Progenitor cell of endocrine pancreas (in vitro differentiated cells): ENCODE results near the gene TRIML2. TPM values are rescaled to one million over a fixed set of nuclear protein-coding genes. Genes with fewer than 3 reads are reported as not detected.

ENCODE experiments used
- DNase-seq: peaks from one replicate; pipeline ENCODE4 v3.0.0; 2021; ENCODE audit warnings: low spot score; ENCODE audit not compliant: unreplicated experiment
- H3K27ac Mint-ChIP-seq: 2 replicates; pipeline ENCODE4 v1.8.0; 2021; ENCODE audit warnings: mild to moderate bottlenecking, moderate library complexity, mixed read lengths
- H3K27me3 Mint-ChIP-seq: 2 replicates; pipeline ENCODE4 v1.8.0; 2021; ENCODE audit warnings: mixed read lengths
- H3K36me3 Mint-ChIP-seq: 2 replicates; pipeline ENCODE4 v1.8.0; 2022; ENCODE audit warnings: mixed read lengths; ENCODE audit not compliant: insufficient read depth
- H3K4me1 Mint-ChIP-seq: 2 replicates; pipeline ENCODE4 v1.8.0; 2021; ENCODE audit warnings: low read depth, mixed read lengths
- H3K4me3 Mint-ChIP-seq: 2 replicates; pipeline ENCODE4 v1.8.0; 2021; ENCODE audit warnings: low read depth, mild to moderate bottlenecking, moderate library complexity, mixed read lengths
- H3K9me3 Mint-ChIP-seq: 2 replicates; pipeline ENCODE4 v1.8.0; 2021; ENCODE audit warnings: low read depth, mixed read lengths
- total RNA-seq: library from RNA; stranded (reverse); gene quantifications from 2 replicates; pipeline ENCODE4 v1.2.1, GENCODE V29; 2021
- TF ChIP-seq, protein P1 (sequence below): fragments of 200-600 bp; sonication (generic); IDR thresholded peaks from one replicate; pipeline ENCODE4 v1.5.0; 2021; ENCODE audit warnings: antibody characterized with exemption, mild to moderate bottlenecking; ENCODE audit not compliant: unreplicated experiment

The TRIML2 gene
- total RNA-seq, 1 donor from 2014 or later, result not detected

DNA sequence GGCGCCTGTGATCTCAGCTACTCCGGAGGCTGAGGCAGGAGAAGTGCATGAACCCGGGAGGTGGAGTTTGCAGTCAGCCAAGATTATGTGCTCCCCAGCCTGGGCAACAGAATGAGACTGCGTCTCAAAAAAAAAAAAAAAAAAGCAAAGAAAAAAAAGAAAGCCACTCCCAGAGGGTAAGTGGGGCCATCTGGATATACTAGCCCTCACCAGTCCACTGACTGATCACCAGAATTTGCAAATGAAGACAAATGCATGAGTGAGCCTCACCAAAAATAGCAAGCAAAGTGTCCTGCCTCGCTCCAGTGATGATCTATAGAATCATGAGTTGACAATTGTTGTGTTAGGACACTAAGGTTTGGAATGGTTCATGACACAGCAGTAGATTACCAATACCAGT lies 66.2 kb downstream of the TRIML2 start:
- DNase-seq, result no peak
- no peaks in the 10 kb centered on the region for H3K36me3 Mint-ChIP-seq
- H3K9me3 Mint-ChIP-seq, result peaks cover 6% of the 10 kb centered on the region
- no peak overlapping the region for H3K27ac Mint-ChIP-seq
- peaks cover 3% of the 10 kb centered on the region for H3K27me3 Mint-ChIP-seq
- H3K4me3 Mint-ChIP-seq, result no peak overlapping the region
- peaks cover 4% of the 10 kb centered on the region for H3K4me1 Mint-ChIP-seq
- TF ChIP-seq, protein P1, sequence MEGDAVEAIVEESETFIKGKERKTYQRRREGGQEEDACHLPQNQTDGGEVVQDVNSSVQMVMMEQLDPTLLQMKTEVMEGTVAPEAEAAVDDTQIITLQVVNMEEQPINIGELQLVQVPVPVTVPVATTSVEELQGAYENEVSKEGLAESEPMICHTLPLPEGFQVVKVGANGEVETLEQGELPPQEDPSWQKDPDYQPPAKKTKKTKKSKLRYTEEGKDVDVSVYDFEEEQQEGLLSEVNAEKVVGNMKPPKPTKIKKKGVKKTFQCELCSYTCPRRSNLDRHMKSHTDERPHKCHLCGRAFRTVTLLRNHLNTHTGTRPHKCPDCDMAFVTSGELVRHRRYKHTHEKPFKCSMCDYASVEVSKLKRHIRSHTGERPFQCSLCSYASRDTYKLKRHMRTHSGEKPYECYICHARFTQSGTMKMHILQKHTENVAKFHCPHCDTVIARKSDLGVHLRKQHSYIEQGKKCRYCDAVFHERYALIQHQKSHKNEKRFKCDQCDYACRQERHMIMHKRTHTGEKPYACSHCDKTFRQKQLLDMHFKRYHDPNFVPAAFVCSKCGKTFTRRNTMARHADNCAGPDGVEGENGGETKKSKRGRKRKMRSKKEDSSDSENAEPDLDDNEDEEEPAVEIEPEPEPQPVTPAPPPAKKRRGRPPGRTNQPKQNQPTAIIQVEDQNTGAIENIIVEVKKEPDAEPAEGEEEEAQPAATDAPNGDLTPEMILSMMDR, result no peak

DNA sequence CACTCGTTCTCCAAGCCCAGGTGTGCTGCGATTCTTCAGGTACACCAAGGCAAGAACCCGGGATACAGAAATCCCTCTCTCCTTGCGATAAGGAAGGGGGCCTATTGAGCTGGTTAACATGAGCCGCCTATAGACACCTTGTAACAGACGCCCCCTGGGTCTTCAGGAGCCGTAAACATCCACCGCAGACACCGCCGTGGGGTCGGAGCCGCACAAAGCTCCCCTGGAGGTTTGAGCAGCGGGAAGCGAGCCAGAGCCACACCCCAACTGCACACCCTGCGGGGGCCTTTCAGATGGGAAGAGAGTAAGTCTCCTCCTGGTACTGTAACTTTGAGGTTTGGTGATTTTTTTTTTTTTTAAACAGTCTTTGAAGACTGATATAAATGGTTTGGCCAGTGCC lies 67.2 kb downstream of the TRIML2 start:
- H3K27me3 Mint-ChIP-seq, result peaks cover 3% of the 10 kb centered on the region
- H3K27ac Mint-ChIP-seq, result no peak overlapping the region
- peaks cover 2% of the 10 kb centered on the region for H3K4me1 Mint-ChIP-seq
- peaks cover 6% of the 10 kb centered on the region for H3K9me3 Mint-ChIP-seq
- no peaks in the 10 kb centered on the region for H3K36me3 Mint-ChIP-seq
- DNase-seq, result no peak
- TF ChIP-seq, protein P1, result no peak
- no peak overlapping the region for H3K4me3 Mint-ChIP-seq

DNA sequence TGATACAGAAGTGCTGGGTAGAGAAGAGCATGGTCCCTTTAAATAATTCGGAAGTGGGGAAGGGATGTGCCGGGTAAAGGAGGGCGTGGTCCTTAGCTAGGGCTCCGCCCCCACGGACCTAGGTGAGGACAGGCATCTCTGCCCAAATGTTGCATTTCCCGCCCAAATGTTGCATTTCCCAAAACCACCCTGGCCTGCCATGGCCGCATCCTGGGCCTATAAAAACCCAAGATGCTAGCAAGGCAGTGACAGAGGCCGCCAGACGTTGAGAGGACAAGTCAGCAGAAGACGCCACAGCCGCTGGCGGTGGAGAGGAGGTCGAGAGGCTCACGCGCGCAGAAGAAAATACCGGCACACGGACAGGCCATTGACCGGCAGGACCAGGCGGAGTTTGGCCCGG lies 67.7 kb downstream of the TRIML2 start:
- Mint-ChIP-seq H3K9me3 (peaks cover 6% of the 10 kb centered on the region), H3K27me3 (peaks cover 3% of the 10 kb centered on the region), H3K36me3 (no peaks in the 10 kb centered on the region), H3K4me3 (no peak overlapping the region), H3K4me1 (no peaks in the 10 kb centered on the region), H3K27ac (no peak overlapping the region)
- DNase-seq, result no peak
- TF ChIP-seq, protein P1, result no peak

Other genes with a start within 250 kb of the TRIML2 start
- gene ZFP42, start 113.8 kb downstream of the TRIML2 start, total RNA-seq, result 3.9 and 5.5 TPM in 2 replicates
- gene TRIML1, start 29.8 kb upstream of the TRIML2 start, total RNA-seq, result not detected in 2 replicates